Testis (tissue), 2 donors: ENCODE data around the gene EDEM2.

Source experiments
- CTCF ChIP-seq, 3 experiments: fragments of 450-650 bp in 2 of 3; fragments of 200-600 bp in 1 of 3; sonication (generic) in 1 of 3; IDR thresholded peaks; one replicate each; pipeline ENCODE4 v1.5.1; 2016 to 2019; ENCODE audit warnings: antibody characterized with exemption in 3 of 3, mild to moderate bottlenecking in 2 of 3, moderate library complexity in 1 of 3
- POLR2A ChIP-seq: fragments of 450-650 bp; IDR thresholded peaks from one replicate; pipeline ENCODE4 v1.6.1; 2017; ENCODE audit warnings: antibody characterized with exemption, mild to moderate bottlenecking, moderate library complexity

GRCh38 chr20:35180266-35180665 lies 33.1 kb upstream of the EDEM2 start:
- TF ChIP-seq CTCF (IDR thresholded peaks at IDR 0.05) = no peak
- no peak for TF ChIP-seq POLR2A
